ENCODE data around the gene PNPO. TPM values are rescaled to one million over a fixed set of nuclear protein-coding genes. Genes with fewer than 3 reads are reported as not detected.

Gene PNPO
- polyA plus RNA-seq, 1 of the 3 experiments (the other 2 are of a cell fraction) = 26.1 TPM

DNA sequence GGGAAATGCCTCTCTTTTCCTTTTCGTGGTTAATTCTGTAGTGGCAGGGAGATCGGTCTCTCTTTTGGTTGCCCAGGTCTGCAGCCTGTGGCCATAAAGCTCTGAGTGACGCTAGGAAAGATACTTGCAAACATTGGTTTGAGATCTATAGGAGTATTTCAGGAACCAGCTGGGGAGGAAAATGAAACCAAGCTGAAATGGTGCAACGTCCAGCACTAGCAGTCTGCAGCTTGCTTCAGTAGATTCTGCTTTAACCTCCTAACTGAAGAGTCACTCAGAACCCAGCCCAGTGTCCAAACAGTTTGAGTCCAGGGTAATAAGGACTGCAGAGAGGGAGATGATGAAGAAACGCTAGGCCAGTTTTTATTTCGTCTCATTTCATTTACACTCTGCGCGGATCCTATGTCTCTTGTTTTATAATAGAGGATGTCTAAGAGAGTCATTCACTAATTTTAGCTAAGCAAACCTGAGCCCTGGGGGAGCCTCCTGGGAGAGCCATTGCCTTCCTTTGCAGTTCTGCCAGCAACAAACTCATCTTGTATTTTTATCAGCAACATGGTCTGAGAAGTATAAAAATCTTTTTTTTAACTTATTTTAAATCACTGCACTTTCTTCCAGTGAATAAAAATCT lies 33.3 kb upstream of the PNPO start:
- no peaks in the 10 kb centered on the region for H3K9me2 ChIP-seq
- WGBS (ENCODE audit: low lambda C conversion rate) = 81% methylated on average over 8 of the region's 8 CpGs
- H3K36me3 ChIP-seq (replicated peaks in 1 of 2; ENCODE audit: control insufficient read depth in 1 of 2, insufficient read depth in 2 of 2, low read length in 1 of 2) = no peaks in the 10 kb centered on the region
- no peaks in the 10 kb centered on the region for H3K9me3 ChIP-seq
- no peak for DNase-seq
- H3K27ac ChIP-seq (ENCODE audit: low read depth in 2 of 2, low read length in 1 of 2) = no peak overlapping the region
- CTCF ChIA-PET = interaction anchor here (0.9 to 1.4 kb wide), 2 partner anchors 24 to 65 kb away, joined by 3 to 4 read pairs; no protein-coding TSS in a partner anchor
- H3K4me2 ChIP-seq = no peak overlapping the region; the same call in 1 of the 2 replicates
- H3K79me2 ChIP-seq (ENCODE audit: insufficient read depth) = peaks cover 7% of the 10 kb centered on the region; the same call in 1 of the 2 replicates
- no peak overlapping the region for H3K9ac ChIP-seq
- POLR2A ChIA-PET = interaction anchor here (0.7 kb wide), 1 partner anchor 169 kb away, joined by 4 read pairs; no protein-coding TSS in a partner anchor
- H3K4me3 ChIP-seq (ENCODE audit: low read depth in 2 of 2, low read length in 1 of 2) = no peak overlapping the region
- no peak overlapping the region for H2AFZ ChIP-seq (ENCODE audit: low read depth)
- H4K20me1 ChIP-seq (ENCODE audit: insufficient read depth) = no peaks in the 10 kb centered on the region
- H3F3A ChIP-seq (replicated peaks; ENCODE audit: insufficient read depth) = peaks cover 4% of the 10 kb centered on the region
- no peaks in the 10 kb centered on the region for H3K27me3 ChIP-seq (ENCODE audit: insufficient read depth)
- H3K4me1 ChIP-seq (ENCODE audit: control insufficient read depth in 1 of 2, insufficient read depth in 2 of 2, low read depth in 1 of 2, low read length in 1 of 2) = peaks cover 3 to 8% of the 10 kb centered on the region in 2 experiments; a peak in 2 of 4 replicates
- TF ChIP-seq YY1 (IDR thresholded peaks at IDR 0.05; ENCODE audit: low read depth) = no peak
- no peak for TF ChIP-seq TCF12 (IDR thresholded peaks at IDR 0.05)
- TF ChIP-seq FOXM1 (IDR thresholded peaks at IDR 0.05; ENCODE audit: low read depth) = no peak
- TF ChIP-seq NFIC (IDR thresholded peaks at IDR 0.05; ENCODE audit: borderline replicate concordance) = no peak
- no peak for TF ChIP-seq CHD2 (IDR thresholded peaks at IDR 0.05; ENCODE audit: low read length, partially characterized antibody)
- no peak for TF ChIP-seq MEF2A (IDR thresholded peaks at IDR 0.05; ENCODE audit: borderline replicate concordance, low read depth)
- TF ChIP-seq EP300 (IDR thresholded peaks at IDR 0.05; ENCODE audit: borderline replicate concordance in 1 of 2, low read depth in 1 of 2, low read length in 1 of 2) = no peak
- no peak for TF ChIP-seq TEAD4 (IDR thresholded peaks at IDR 0.05; ENCODE audit: borderline replicate concordance, insufficient read depth)
- TF ChIP-seq RFX5 (IDR thresholded peaks at IDR 0.05; ENCODE audit: low read length) = no peak
- TF ChIP-seq POLR2AphosphoS5 (IDR thresholded peaks at IDR 0.05; ENCODE audit: low read depth, low read length) = no peak
- no peak for TF ChIP-seq JUND (IDR thresholded peaks at IDR 0.05)
- TF ChIP-seq, protein P1, sequence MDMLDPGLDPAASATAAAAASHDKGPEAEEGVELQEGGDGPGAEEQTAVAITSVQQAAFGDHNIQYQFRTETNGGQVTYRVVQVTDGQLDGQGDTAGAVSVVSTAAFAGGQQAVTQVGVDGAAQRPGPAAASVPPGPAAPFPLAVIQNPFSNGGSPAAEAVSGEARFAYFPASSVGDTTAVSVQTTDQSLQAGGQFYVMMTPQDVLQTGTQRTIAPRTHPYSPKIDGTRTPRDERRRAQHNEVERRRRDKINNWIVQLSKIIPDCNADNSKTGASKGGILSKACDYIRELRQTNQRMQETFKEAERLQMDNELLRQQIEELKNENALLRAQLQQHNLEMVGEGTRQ (IDR thresholded peaks at IDR 0.05; ENCODE audit: borderline replicate concordance, low read depth, low read length) = no peak
- TF ChIP-seq, protein P2, sequence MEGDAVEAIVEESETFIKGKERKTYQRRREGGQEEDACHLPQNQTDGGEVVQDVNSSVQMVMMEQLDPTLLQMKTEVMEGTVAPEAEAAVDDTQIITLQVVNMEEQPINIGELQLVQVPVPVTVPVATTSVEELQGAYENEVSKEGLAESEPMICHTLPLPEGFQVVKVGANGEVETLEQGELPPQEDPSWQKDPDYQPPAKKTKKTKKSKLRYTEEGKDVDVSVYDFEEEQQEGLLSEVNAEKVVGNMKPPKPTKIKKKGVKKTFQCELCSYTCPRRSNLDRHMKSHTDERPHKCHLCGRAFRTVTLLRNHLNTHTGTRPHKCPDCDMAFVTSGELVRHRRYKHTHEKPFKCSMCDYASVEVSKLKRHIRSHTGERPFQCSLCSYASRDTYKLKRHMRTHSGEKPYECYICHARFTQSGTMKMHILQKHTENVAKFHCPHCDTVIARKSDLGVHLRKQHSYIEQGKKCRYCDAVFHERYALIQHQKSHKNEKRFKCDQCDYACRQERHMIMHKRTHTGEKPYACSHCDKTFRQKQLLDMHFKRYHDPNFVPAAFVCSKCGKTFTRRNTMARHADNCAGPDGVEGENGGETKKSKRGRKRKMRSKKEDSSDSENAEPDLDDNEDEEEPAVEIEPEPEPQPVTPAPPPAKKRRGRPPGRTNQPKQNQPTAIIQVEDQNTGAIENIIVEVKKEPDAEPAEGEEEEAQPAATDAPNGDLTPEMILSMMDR (IDR thresholded peaks at IDR 0.05) = no peak
- TF ChIP-seq GABPA (IDR thresholded peaks at IDR 0.05; ENCODE audit: low read depth) = no peak
- no peak for TF ChIP-seq SMC3 (IDR thresholded peaks at IDR 0.05; ENCODE audit: low read depth, low read length)
- TF ChIP-seq, protein P3, sequence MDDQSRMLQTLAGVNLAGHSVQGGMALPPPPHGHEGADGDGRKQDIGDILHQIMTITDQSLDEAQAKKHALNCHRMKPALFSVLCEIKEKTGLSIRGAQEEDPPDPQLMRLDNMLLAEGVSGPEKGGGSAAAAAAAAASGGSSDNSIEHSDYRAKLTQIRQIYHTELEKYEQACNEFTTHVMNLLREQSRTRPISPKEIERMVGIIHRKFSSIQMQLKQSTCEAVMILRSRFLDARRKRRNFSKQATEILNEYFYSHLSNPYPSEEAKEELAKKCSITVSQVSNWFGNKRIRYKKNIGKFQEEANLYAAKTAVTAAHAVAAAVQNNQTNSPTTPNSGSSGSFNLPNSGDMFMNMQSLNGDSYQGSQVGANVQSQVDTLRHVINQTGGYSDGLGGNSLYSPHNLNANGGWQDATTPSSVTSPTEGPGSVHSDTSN (IDR thresholded peaks at IDR 0.05) = no peak
